Fibroblast of mammary gland (primary cell): ENCODE measurements around the gene PLEKHH2.
A peak's percentile ranks its signal among the peaks of the same experiment; 100 is the strongest.
"Not testable (repeated sequence)": the region's sequence is repeated elsewhere in the genome, so short reads cannot be mapped to it uniquely, and the experiment has no call there.

Source experiments
- DNase-seq: peaks from one replicate; pipeline ENCODE4 v3.0.0-alpha.2; 2010; ENCODE audit warnings: low read depth
- H3K4me3 ChIP-seq: 2 replicates; pipeline ENCODE4 v1.5.1; 2011; ENCODE audit warnings: low read depth, mild to moderate bottlenecking, low read length, moderate library complexity; ENCODE audit not compliant: control insufficient read depth
- CTCF ChIP-seq: conservative IDR thresholded peaks from 2 replicates; pipeline ENCODE4 v1.5.1; 2011; ENCODE audit warnings: low read depth, low read length, inconsistent platforms; ENCODE audit not compliant: control insufficient read depth, insufficient read depth

The PLEKHH2 gene

GRCh38 chr2:43676322-43677050 lies 39.4 kb downstream of the PLEKHH2 start, which contains the start of gene C1GALT1C1L:
Gene C1GALT1C1L, minus strand, starts transcription at chr2:43676429. Its CDS starts 107 bp downstream, at chr2:43676322.
- peak; percentile 73 for DNase-seq
- H3K4me3 ChIP-seq: peak within 1 kb of the TSS; percentile 64

GRCh38 chr2:43677783-43678182 lies 40.7 kb downstream of the PLEKHH2 start:
- not testable (repeated sequence) for DNase-seq, H3K4me3 ChIP-seq

More at GRCh38 chr2:43676322-43677050, 39.4 kb downstream of the PLEKHH2 start, which contains the start of gene C1GALT1C1L:
- TF ChIP-seq CTCF: no peak

GRCh38 chr2:43685357-43685756 lies 48.3 kb downstream of the PLEKHH2 start:
- DNase-seq: peak; percentile 25
- no peak for TF ChIP-seq CTCF
- H3K4me3 ChIP-seq: no peak overlapping the region

GRCh38 chr2:43689999-43690398 lies 52.9 kb downstream of the PLEKHH2 start:
- no peak for DNase-seq
- no peak for TF ChIP-seq CTCF
- H3K4me3 ChIP-seq: no peak overlapping the region

GRCh38 chr2:43692428-43692994 lies 55.5 kb downstream of the PLEKHH2 start:
- H3K4me3 ChIP-seq: no peak overlapping the region
- no peak for DNase-seq
- TF ChIP-seq CTCF: no peak

- not testable (repeated sequence) for DNase-seq, H3K4me3 ChIP-seq
Measured at GRCh38 chr2:43698140-43698539, 61.1 kb downstream of the PLEKHH2 start.

- TF ChIP-seq CTCF: no peak
- no peak for DNase-seq
Measured at GRCh38 chr2:43699761-43700160, 62.7 kb downstream of the PLEKHH2 start.

More at GRCh38 chr2:43699761-43700160, 62.7 kb downstream of the PLEKHH2 start:
- no peak overlapping the region for H3K4me3 ChIP-seq
